NCI-H2227 (cell line): ENCODE data around the gene MTHFD2.
"Not testable (repeated sequence)": the region's sequence is repeated elsewhere in the genome, so short reads cannot be mapped to it uniquely, and the experiment has no call there.

Experiments
- DNase-seq: peaks from one replicate; lab custom pipeline; 2025; ENCODE audit not compliant: unreplicated experiment; lab: John Stamatoyannopoulos, UW

Gene MTHFD2

DNA sequence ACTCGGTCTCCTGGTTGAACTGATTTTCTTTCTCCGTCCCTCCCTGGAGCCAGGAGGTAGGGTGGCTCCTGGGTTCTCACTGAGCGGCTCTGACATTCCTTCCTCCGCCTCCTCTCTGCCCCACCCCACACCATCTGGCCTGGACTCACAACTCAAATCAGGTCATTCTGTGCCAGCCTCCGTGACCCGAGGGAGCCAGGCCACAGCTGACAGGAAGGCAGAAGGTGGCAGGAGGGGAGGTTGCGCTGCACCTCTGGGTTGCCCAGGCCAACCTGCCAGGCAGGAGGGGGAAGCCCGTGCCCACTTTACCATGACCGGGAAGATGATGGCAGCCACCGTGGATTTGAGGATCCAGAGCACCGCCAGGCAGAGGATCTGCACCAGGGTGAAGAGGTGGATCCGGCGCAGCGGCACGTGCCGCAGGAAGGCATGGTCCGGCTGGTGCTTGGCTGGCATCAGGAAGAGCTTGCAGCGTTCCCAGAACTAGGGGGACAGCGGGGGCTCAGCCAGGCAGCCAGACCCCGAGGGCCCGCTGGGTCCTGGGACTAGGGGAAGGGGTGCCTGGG lies 28.3 kb downstream of the MTHFD2 start:
- DNase-seq = no peak

DNA sequence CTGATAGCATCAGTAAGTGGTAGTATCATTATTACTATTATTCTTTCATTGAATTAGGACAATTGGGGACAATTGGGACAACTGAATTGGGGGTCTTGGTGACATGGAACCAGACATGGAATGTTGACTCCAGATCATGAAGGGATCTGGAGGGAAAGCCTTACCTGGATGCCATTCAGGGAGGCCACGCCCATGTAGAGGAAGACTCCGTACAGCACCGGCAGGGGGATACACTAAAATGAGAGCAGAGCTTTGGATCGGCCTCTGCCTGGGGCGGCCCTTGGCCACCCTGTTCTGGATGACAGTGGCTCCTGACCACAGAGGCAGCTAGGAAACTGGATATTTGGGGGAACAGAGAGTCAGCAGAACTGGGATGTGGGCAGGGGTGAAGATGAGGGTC lies 29.2 kb downstream of the MTHFD2 start:
- no peak for DNase-seq

DNA sequence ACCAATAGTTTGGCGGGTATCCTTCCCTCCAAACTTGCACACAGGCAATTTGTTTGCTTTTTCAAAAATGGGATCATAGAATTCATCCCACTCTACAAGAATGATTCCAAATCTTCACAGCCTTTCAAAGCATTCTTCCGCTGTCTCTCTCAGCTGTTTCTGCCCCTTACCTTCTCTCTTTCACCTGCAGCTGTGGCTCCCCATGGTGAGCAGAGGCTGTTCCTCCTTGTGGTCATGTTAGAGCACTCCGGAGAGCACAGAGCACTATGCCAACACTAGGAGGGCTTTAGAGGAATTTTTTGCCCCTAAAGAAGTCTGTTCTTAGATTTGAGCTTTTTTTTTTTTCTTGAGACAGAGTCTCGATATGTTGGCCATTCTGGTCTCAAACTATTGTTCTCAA lies 30.4 kb downstream of the MTHFD2 start:
- DNase-seq = no peak

DNA sequence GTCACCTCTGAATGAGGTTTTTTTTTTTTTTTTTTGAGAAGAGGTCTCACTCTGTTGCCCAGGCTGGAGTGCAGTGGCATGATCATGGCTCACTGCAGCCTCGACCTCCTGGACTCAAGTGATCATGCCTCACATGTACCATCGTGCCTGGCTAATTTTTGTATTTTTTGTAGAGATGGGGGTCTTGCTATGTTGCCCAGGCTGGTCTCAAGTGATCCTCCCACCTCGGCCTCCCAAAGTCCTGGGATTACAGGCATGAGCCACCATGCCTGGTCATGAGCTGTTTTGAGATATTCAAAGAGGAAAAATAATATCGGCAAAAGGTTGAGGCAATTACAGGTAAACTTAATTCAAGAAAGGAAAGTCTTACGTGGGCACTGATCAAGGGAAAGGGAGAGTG lies 31.4 kb downstream of the MTHFD2 start:
- DNase-seq = not testable (repeated sequence)

DNA sequence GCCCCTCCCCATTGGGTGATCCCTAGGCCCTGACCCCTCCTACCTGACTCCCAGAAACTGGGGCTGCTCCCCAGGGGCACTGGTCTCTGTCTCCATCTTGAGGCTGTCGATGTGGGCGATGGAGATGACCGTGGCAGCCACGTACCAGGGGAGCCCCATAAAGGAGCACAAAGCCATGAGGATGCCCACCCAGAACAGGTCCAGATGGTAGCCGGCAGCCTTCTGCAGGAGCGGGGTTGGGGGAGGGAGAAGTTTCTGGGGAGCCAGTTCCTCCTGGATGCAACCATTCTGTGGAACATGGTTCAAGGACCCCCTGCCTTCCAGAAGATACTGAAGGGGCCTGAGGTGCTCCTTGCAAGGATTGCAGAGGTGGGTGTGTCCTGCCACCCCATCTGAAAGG lies 34.0 kb downstream of the MTHFD2 start:
- DNase-seq = no peak

DNA sequence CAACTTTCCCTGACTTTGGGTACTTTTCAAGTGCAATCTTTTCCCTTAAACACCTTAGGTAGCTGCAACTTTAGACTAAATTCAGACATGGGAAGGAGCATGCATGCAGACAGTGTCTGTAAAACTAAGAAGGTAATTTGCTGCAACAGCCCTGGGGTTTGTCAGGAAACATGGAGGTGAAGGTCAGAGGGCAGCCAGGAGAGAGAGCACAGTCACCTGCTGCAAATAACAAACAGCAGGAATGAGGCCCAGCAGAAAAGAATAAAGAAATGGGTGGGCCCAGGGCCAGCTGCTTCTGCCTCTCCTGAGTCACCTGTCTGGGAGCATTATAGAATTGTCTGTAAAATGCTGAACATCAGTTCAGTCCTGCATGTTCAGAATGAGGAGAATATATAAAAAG lies 35.2 kb downstream of the MTHFD2 start:
- no peak for DNase-seq

DNA sequence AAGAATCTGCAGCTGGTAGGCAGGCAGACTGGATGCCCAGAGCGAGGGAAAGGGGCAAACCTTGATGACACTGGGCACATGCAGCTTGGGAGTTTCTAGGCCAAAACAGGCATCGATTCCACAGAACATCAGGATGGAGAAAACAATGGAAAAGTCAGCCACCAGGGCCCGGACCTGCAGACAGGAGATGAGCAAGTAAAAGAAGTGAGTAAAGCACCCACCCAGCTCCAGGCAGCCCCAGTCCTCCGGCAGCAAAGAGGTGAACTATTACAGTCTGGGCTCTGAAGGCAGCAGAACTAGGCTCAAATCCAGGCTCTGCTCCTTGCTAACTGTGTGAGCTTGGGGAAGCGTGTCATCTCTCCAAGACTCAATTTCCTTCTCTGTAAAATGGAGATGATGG lies 36.6 kb downstream of the MTHFD2 start:
- no peak for DNase-seq

DNA sequence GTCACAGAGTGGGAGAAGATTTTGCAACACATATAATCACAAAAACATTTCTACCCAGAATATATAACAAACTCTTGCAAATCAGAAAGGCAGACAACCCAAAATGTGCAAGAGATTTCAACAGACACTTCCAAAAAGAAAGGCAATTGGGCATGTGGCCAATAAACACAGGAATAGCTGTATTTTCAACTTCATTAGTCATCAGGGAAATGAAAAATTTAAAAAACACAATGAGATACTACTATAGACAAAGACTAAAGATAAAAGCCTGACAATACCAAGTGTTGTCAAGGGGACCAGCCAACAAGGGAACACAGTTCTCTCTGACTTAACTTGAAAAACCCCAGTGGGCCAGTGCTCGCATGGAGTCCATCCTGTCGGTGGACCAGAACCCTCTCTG lies 40.5 kb downstream of the MTHFD2 start:
- no peak for DNase-seq

DNA sequence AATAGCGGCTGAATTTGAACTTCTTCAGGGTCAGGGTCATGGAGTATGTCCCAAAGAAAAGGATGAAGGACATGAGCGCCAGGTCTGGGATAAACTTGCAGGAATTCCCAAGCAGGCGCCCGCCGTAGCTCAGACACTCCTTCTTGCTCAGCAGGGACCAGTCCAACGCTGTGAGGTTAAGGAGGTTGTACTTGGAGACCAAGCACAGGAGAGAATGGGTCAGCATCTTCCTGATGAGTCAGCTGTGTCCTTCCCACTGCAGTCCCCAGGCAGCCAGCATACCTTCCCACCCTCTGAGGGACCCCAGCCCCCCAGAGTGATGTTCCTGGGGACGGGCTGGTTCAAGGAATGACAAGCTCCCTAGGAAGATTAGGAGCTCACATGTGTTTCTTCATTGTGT lies 40.9 kb downstream of the MTHFD2 start:
- DNase-seq = no peak

DNA sequence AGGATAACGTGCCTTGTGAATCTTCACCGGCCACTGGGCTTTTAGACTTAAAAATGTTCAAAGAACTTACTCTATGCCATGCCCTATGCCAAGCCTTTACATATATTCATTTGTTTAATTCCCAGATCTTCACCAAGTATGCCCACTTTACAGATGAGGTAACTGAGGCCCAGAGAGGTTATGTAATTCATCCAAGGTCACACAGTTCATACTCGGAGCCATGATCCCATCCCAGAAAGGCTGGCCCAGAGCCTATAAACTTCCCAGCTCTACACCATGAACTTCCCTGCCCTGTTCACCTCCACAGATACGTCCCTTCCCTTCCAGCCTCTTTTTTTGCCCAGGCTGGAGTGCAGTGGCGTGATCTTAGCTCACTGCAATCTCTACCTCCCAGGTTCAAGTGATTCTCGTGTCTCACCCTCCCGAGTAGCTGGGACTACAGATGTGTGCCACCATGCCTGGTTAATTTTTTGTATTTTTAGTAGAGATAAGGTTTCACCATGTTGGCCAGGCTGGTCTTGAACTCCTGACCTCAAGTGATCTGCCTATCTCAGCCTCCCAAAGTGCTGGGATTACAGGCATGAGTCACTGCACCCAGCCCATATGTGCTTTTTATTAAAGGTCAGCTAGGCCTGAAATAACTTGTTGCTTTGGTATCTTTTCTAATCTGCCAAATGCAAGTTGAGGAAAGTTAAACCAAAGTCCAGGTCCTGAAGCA lies 44.1 kb downstream of the MTHFD2 start:
- no peak for DNase-seq

DNA sequence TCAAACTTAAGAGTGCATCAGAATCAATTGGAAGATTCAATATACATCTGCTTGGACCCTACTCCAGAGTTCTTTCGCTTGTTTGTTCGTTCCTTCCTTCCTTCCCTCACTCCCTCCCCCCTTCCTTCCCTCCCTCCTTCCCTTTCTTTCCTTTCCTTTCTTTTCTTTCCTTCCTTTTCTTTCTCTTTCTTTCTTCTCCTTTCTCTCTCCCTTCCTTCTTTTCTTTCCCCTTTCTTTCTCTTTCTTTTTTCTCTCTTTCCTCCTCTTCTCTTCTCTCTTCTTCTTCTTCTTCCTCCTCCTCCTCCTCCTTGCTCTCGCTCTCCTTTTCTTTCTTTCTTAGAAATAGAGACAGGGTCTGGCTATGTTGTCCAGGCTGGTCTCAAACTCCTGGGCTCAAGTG lies 45.9 kb downstream of the MTHFD2 start:
- no peak for DNase-seq

DNA sequence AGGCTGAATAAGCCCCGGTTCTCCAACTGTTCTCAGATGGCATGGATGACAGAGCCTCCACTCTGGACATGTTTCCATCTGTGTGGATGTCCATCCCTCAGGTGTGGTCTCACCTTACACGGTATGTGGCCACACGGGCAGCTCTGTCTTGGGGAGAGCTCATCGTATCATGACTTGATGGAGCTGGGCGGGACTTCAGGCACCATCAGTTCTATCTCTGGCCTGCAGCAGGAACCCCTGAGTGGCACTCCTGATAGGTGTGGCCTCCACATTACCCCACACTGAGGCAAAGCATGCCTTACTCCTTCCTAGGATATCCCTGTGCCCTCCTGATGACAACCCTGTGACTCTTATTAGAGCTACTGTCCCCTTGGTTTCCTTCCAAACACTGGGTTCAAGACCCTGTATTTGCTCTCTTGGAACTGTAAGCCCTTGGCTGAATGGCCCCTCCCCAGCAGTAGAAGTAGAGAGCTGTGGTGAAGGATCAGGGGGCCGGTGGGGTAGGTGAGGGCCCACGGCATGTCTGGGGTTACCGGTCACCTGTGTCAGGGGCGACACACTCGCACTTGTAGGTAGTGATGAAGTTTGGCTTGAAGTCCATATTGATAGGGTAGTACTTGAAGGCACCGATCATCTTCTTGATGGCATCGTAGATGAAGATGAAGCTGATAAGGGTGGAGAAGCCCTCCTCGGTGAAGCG lies 48.2 kb downstream of the MTHFD2 start:
- DNase-seq = no peak

DNA sequence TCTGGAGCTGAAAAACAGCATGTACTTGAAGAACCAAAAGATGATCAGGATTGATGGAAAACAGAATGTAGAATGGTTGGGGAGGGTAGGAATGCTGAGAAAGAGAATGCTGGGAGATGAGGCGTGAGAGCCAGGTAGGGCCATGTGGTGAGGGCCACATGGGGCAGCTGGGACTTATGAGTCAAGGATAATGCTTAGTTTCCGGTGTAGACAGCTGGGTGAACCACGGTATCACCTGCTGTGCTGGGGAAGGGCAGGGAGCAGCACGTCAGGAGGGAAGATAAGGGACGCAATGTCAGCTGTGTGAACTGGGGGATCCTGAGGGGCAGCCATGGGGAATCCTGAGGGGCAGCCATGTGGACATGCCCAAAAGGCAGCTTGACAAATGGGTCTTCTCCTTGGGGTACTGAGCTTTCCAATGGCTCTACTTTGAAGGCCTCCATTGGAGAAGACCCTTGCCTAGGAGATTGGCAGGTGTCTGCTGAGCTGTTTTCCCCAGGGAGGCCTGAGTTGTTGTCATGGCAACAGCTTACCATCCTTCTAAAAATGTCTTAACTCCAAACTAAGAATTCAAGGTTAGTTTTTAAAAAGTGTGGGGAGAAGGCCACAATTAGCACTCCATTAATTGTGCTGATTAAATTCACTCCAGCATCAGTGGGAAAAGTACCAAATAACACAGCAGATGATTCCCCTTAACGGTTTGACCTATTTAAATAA lies 51.1 kb downstream of the MTHFD2 start:
- DNase-seq = no peak

DNA sequence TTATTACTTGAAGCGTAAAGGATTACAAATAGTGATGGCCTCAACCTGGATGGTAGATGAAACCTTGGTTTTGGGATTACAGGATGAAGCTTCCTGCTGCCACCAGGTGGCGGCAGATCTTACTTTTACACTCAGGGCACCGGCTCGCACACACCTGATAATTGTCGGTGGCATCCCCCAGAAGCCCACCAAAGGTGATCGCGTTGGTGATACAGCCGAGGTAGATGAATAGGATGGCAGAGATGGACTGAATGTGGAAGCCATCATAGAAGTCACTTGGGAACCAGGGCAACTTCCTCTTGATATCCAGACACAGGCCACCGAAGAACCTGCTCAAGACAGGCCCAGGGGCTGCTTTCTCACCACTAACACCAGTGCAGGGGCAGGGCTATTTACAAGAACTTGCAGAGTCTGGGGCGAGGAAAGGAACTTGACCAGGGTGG lies 51.8 kb downstream of the MTHFD2 start:
- peak; percentile 65 for DNase-seq

DNA sequence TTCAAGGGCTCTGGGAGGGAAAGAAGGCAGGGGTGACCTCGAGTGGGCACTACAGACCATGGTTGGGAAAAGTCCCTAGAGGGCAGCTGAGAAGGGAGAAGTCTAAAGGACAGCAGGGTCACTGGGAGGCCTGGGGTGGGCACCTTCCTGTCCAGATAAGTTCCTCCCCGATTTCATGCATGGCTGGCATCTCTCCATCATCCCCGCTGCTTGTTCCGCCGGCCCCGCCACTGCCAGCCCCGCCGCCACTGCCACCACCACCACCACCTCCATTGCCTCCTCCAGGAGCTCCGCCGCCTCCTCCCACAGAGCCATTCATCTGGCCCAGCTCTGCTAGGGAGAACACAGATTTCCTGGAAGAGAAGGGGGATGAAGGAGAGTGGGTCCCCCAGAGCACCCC lies 53.6 kb downstream of the MTHFD2 start:
- DNase-seq = no peak

DNA sequence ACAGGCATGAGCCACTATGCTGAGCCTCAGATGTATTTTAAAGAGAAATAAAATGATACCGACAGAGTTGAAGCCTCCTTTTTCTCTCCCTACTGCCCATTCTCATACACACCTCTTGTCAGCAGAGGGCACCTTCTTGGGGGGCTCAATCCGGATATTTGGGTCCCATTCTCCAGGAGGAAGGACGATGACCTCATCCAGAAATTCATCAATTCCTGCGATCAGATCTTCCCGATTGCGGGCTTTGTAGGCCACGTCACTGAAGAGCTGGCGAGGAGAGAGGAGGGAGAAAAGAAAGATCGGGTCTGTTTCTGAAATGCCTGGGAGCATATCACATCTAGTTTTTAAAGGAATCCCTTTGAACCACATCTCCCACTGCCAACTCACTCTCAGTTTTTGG lies 54.4 kb downstream of the MTHFD2 start:
- no peak for DNase-seq

DNA sequence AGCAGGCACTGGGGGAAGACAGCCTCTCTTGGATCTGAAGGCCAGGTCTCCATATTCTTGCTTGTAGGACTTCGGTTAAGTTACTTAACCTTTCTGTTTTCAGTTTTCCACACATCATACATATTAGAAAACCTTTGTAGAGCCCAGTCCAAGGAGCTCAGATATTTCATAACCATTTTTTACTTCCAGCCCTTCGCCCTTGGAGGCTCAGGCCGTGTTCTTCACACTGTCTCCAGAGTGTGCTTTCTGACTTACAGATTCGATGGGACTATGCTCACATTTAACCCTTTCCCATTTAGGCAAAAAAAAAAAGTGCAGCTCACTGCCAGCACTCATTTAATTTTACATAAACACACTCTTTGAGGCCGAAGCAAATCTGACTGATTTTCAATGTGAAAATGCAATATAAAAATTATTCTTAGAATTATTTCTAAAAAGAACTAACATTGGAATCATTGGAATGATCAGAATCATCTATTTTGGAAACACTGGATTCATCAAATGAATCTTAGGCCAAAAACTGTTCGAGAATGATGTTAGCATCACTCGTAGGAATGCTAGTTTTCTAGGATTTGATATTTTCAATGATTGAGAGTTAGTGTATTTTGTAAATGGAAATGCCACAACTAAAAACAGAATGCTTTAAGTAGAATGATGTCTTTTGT lies 55.0 kb downstream of the MTHFD2 start:
- DNase-seq = no peak

DNA sequence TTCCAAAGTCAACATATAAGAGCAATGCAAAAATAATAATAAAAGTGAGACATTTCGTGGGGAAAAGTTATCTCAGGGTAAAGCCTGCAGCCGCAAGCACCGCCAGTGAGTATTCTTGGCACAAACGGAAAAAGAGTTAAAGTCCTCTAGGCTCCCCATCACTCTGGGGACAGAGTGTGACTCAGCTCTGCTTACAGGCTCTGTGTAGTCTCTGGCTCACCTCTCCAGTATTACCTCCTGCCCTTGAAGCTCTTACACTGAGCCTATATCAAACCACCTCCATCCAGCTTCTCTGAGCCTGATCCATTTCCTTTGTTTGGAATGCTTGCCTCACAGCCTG lies 55.5 kb downstream of the MTHFD2 start:
- no peak for DNase-seq

DNA sequence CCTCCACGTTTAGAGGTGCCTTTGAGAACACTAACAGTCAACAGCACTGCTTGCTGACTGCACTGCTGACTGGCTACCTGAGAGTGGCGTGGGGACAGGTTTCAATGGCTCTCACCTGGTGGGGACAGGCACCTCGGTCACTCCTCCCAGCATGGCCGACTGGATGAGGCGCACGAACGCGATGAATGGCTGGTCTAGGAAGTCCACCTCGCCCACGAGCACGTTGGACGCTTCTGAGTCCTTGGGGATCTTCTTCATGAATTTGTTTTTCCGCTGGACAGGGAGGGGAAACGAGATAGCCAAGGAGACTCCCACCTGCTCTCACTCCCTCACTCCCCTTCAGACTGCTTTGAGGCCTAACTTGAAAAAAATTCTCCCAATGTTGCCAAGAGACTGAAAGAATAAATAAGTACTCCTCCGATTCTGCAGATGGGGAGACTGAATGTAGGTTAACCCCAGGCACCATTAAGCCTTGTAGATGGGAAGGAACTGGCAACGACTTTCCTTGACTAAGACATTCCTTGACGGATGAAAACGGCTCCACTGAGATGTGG lies 57.3 kb downstream of the MTHFD2 start:
- no peak for DNase-seq

DNA sequence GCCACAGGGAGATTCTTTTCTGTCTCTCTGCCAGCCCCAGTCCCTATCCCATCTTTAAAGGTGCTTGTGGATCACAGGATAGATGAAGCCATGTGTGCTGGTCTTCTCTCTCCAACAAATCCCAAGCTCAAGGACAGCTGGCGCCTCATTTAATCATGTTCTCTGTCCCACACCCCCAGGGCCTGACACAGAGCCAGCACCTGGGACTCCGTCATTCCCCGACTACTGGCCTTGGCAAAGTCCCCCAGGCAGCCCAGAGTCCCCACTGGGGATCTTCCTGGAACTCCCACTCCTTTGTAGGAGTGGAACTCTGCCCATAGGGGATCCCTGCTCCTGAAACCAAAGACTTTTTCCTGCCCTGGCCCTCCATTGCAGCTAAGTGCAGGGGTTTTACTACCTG lies 60.8 kb downstream of the MTHFD2 start:
- no peak for DNase-seq

DNA sequence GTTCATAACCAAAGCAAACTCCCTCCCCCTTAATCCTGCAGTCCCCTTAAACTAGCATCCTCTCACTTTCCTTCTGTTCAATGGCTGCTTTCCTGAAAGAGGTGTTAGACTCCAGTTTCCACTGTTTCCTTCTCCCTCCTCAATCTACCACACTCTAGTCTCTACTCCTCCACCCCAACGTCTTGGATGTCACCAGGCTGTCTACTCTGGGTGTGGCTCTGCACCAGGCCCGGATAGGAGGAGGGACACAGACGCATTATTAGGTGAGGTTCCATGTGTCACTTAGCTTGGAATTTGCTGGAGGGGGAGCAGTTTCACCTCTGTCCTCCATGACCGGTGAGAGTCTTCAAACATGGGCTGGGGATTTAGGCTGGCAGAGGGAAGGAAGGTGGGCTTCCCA lies 61.3 kb downstream of the MTHFD2 start:
- no peak for DNase-seq
